Large intestine (tissue), 3 donors: ENCODE results near the gene AUTS2. TPM values are rescaled to one million over a fixed set of nuclear protein-coding genes. Genes with fewer than 3 reads are reported as not detected.

ENCODE experiments used
- DNase-seq, 2 donors: peaks; one replicate each; pipeline versions ENCODE4 v3.0.0 to v3.0.0-alpha.2; 2013
- H3K27ac ChIP-seq: one replicate; pipeline ENCODE4 v1.5.1; 2013; ENCODE audit warnings: low read length
- H3K27me3 ChIP-seq: 2 replicates; pipeline ENCODE4 v1.6.1; 2013; ENCODE audit warnings: low read length; ENCODE audit not compliant: control insufficient read depth, insufficient read depth
- H3K36me3 ChIP-seq: 2 replicates; pipeline ENCODE4 v1.6.1; 2013; ENCODE audit warnings: low read length; ENCODE audit not compliant: control insufficient read depth, insufficient read depth
- H3K4me1 ChIP-seq: one replicate; pipeline ENCODE4 v1.6.1; 2013; ENCODE audit warnings: low read length; ENCODE audit not compliant: control insufficient read depth, insufficient read depth
- H3K4me3 ChIP-seq: one replicate; pipeline ENCODE4 v1.5.1; 2013; ENCODE audit warnings: low read length
- H3K9me3 ChIP-seq: one replicate; pipeline ENCODE4 v1.6.1; 2013; ENCODE audit warnings: mild to moderate bottlenecking, low read depth, low read length, moderate library complexity; ENCODE audit not compliant: control insufficient read depth
- WGBS: methylation state at CpG from one replicate; pipeline ENCODE4 v1.1.5; 2013; ENCODE audit warnings: low lambda C conversion rate; ENCODE audit not compliant: insufficient coverage; 5-methylcytosine and 5-hydroxymethylcytosine counted together
- polyA plus RNA-seq: library from polyadenylated mRNA; unstranded; fragments of 120-200 nt; gene quantifications from one replicate; pipeline ENCODE4 v1.2.1, GENCODE V29; 2013

The AUTS2 gene
- polyA plus RNA-seq, 1 donor = 51.3 TPM

DNA sequence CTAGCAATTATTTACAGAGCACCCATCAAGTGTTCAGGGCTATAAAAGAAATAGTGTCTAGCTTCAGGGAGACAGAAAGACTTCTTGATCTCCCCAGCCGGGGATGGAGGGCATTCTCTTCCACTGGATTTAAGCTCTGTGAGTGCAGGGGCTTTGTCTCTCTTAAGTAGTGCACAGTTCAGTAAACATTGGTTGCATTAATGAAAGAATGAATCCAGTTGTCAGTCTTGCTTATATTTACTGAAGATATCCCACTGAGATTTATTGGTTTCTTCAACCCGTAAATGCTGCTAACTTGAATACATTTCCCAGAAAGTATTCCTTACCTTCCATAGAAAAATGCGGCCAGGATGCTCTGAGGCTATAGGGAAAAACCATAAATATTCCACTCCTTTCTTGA lies 41.9 kb downstream of the AUTS2 start:
- Histone ChIP-seq H3K4me1 (peaks cover 19% of the 10 kb centered on the region), H3K27me3 (no peaks in the 10 kb centered on the region), H3K4me3 (no peak overlapping the region), H3K27ac (no peak overlapping the region), H3K9me3 (no peaks in the 10 kb centered on the region), H3K36me3 (no peaks in the 10 kb centered on the region)
- WGBS = no CpG with 5 or more reads among the region's 3 CpGs
- no peak for DNase-seq

GRCh38 chr7:69640925-69641594 lies 42.8 kb downstream of the AUTS2 start:
- peaks cover 19% of the 10 kb centered on the region for H3K4me1 ChIP-seq
- DNase-seq = peak in 1 of 2 donors; percentile 19
- no peaks in the 10 kb centered on the region for H3K9me3 ChIP-seq
- H3K4me3 ChIP-seq = no peak overlapping the region
- no peaks in the 10 kb centered on the region for H3K27me3 ChIP-seq
- 71% methylated on average over 1 of the region's 5 CpGs for whole genome bisulfite sequencing
- H3K36me3 ChIP-seq = no peaks in the 10 kb centered on the region
- no peak overlapping the region for H3K27ac ChIP-seq

DNA sequence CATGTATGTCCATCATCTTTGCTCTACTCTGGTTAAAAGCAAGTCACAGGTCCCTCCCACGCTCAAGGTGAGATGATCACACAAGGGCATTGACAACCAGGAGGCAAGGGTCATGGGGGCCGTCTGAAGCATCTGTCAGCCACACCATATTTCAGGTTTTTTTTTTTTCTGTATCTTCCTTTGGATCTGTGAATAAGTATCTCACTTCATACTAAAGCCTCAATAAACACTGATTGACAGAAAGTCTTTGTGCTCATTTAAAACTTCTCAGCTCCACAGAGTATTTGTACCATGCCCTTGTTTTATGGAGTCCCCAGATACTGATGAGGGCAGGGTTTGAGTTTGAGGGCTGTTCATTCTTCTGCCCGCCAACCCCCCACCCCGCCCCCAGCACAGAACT lies 45.0 kb downstream of the AUTS2 start:
- H3K36me3 ChIP-seq = no peaks in the 10 kb centered on the region
- WGBS = no CpG with 5 or more reads among the region's 4 CpGs
- H3K27ac ChIP-seq = peak overlapping the region; percentile 80
- H3K4me3 ChIP-seq = no peak overlapping the region
- H3K9me3 ChIP-seq = no peaks in the 10 kb centered on the region
- no peaks in the 10 kb centered on the region for H3K27me3 ChIP-seq
- DNase-seq = peak; percentile 43 to 76
- H3K4me1 ChIP-seq = peaks cover 19% of the 10 kb centered on the region

DNA sequence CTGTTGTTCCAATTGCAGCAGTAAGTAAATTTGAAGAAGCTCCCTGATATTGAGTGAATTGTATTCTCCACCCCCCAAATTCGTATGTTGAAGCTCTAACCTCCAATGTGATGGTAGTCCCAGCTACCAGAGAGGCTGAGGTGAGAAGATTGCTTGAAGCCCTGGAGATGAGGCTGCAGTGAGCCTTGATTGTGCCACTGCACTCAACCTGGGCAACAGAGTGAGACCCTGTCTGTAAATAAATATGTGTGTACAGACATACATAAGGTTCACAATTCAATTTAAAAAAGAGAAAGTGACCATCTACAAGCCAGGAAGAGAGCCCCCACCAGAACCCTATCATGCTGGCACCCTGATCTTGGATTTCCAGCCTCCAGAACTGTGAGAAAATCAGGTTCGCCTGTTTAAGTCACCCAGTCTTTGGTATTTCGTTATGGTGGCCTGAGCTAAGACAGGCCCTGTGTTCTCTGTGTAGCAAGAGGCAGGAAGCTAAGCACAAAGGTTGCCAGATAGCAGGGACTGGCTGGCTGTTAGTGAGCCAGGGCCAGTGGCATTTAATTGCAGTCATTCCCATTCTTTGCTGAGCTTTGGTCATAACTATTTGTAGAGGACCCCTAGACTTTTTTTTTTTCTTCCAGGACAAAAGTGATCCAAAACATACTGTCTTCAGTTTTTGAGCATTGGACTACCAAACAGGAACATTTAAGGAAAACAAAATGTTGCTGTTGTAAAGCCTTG lies 45.6 kb downstream of the AUTS2 start:
- Histone ChIP-seq H3K9me3 (no peaks in the 10 kb centered on the region), H3K4me1 (peaks cover 19% of the 10 kb centered on the region), H3K4me3 (no peak overlapping the region), H3K36me3 (no peaks in the 10 kb centered on the region), H3K27me3 (no peaks in the 10 kb centered on the region), H3K27ac (peak overlapping the region; percentile 80)
- peak; percentile 81 to 91 for DNase-seq
- WGBS = 0% methylated on average over 1 of the region's 3 CpGs

- Histone ChIP-seq H3K4me1 (peaks cover 19% of the 10 kb centered on the region), H3K27me3 (peaks cover 2% of the 10 kb centered on the region), H3K4me3 (no peak overlapping the region), H3K36me3 (no peaks in the 10 kb centered on the region), H3K27ac (no peak overlapping the region), H3K9me3 (no peaks in the 10 kb centered on the region)
- WGBS = no CpG with 5 or more reads among the region's 4 CpGs
- no peak for DNase-seq
These were observed 47.4 kb downstream of the AUTS2 start for GRCh38 chr7:69645683-69646082.

DNA sequence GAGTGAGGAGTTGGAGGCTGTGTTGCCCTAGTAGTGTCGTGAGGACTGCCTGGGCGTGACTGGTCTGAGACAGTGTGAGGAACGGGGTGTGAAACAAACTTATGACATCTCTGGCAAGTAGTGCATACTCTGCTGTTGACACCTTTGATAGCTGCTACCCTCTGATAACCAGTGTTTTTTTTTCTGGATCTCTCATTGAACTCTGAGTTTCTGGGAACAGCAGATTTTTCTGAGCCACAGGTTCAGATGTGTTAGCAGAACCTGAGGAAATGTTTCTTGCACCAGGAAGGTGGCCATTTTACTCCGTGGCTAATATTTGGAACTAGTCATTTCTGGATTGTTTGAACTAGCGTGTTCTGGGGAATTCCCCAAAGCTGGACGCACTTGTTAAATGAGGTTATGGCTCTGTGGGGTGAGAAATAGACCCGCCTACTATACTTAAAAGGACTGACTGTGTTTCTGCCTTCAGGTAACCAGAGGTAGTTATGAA lies 52.9 kb downstream of the AUTS2 start:
- H3K4me1 ChIP-seq = no peaks in the 10 kb centered on the region

DNA sequence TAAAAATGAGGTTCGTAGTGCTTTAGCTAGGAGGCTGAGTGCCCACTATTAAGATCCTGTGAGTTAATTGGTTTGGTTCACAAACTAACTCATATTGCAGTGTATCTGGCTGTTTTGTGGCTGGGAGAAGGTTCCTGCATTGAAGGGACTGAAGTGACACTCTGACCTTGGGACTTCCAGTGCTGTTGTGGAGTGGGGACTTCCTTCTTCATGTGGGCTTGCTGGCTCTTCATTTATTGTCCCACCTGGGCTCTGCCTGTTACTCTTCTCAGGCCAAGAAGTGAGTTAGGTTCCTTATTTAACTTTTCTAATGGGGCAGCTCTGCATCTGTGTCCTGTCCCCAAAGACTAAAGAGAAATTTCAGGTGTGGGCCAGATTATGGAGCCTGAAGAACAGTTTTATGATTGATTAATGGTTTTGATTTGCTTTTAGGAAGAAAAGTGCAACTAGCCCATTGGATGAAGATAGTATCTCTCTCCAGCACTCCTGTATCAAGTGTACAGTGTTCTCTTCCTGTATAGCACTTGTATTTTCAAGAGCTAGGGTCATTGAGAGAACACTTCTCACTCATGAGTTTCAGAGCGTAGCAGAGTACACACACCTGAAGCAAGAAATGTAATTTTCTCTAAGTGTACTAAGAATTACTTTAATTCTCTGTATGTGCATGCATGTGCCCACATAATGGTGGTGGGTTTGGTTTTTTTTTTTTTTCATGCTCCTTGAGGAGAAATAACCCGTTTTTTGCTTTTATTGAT lies 54.8 kb downstream of the AUTS2 start:
- no CpG with 5 or more reads among the region's 3 CpGs for WGBS
- no peak overlapping the region for H3K4me3 ChIP-seq

More for the DNA sequence above, 52.9 kb downstream of the AUTS2 start:
- peak in 1 of 2 donors; percentile 39 for DNase-seq
- Histone ChIP-seq H3K9me3 (no peaks in the 10 kb centered on the region), H3K4me3 (no peak overlapping the region), H3K27me3 (peaks cover 2% of the 10 kb centered on the region), H3K36me3 (no peaks in the 10 kb centered on the region), H3K27ac (no peak overlapping the region)
- 75% methylated on average over 3 of the region's 7 CpGs for WGBS

GRCh38 chr7:69653806-69654205 lies 55.5 kb downstream of the AUTS2 start:
- Histone ChIP-seq H3K27me3 (peaks cover 2% of the 10 kb centered on the region), H3K4me3 (no peak overlapping the region), H3K9me3 (no peaks in the 10 kb centered on the region), H3K27ac (no peak overlapping the region), H3K36me3 (no peaks in the 10 kb centered on the region), H3K4me1 (no peaks in the 10 kb centered on the region)
- no CpG with 5 or more reads among the region's 2 CpGs for WGBS
- DNase-seq = no peak

More for the DNA sequence above, 54.8 kb downstream of the AUTS2 start:
- DNase-seq = peak in 1 of 2 donors; percentile 27
- Histone ChIP-seq H3K9me3 (no peaks in the 10 kb centered on the region), H3K36me3 (no peaks in the 10 kb centered on the region), H3K27ac (no peak overlapping the region), H3K4me1 (no peaks in the 10 kb centered on the region), H3K27me3 (peaks cover 2% of the 10 kb centered on the region)

DNA sequence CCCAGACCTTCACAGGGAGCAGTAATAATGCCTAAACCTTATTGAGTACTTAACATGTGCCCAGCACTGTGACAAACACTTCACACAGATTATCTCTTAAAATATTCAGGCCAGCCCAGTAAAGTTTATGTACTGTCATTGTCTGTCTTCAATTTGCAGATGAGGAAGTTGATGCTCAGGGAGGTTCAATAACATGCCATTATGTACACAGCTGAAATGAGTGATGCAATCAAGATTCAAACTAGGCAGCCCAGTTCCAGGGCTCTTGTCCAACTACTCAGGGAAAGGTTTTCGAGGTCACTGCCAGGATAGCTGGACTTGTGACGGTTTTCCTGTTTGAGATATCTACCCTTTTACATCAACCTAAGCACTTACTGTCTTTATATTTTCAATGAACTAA lies 56.1 kb downstream of the AUTS2 start:
- no peak overlapping the region for H3K4me3 ChIP-seq
- H3K4me1 ChIP-seq = no peaks in the 10 kb centered on the region
- peak in 1 of 2 donors; percentile 51 for DNase-seq
- H3K36me3 ChIP-seq = no peaks in the 10 kb centered on the region
- no peaks in the 10 kb centered on the region for H3K27me3 ChIP-seq
- no peaks in the 10 kb centered on the region for H3K9me3 ChIP-seq
- no peak overlapping the region for H3K27ac ChIP-seq
- no CpG with 5 or more reads among the region's 2 CpGs for WGBS
